ENCODE measurements around the gene MMP12. TPM values are rescaled to one million over a fixed set of nuclear protein-coding genes. Genes with fewer than 3 reads are reported as not detected.

The MMP12 gene
- total and polyA plus RNA-seq, 4 donors = 0.09 TPM; not detected in 3

GRCh38 chr11:102813484-102813883 lies 61.3 kb downstream of the MMP12 start:
- H3K9me3 ChIP-seq (ENCODE audit: control insufficient read depth, insufficient read depth, low read length) = no peaks in the 10 kb centered on the region
- H3K27ac ChIP-seq (ENCODE audit: low read depth, low read length) = no peak overlapping the region
- WGBS (ENCODE audit: insufficient coverage) = 88% methylated on average over 1 of the region's 1 CpG

More at GRCh38 chr11:102813484-102813883, 61.3 kb downstream of the MMP12 start:
- no peaks in the 10 kb centered on the region for H3K27me3 ChIP-seq (ENCODE audit: control insufficient read depth, insufficient read depth, low read length)
- no peak overlapping the region for H3K4me3 ChIP-seq (ENCODE audit: low read depth, low read length)
- no peaks in the 10 kb centered on the region for H3K36me3 ChIP-seq (ENCODE audit: control insufficient read depth, insufficient read depth, low read length)
- no peak for DNase-seq (ENCODE audit: low read depth in 4 of 6, low spot score in 6 of 6)
- H3K4me1 ChIP-seq (ENCODE audit: control insufficient read depth, insufficient read depth, low read length) = no peaks in the 10 kb centered on the region

Small RNAs within 50 kb of the gene (small RNA-seq; reads per million reads assigned to genes)
- gene RNU7-159P (ENCODE audit: low replicate concordance) = not detected

Other genes starting within 250 kb of the MMP12 start
- gene MMP20, start 249.7 kb downstream of the MMP12 start, total RNA-seq = under 1 TPM in 1 of 2 donors, not detected in 1; 0.10 TPM
- not detected for gene MMP20, start 249.7 kb downstream of the MMP12 start, polyA plus RNA-seq (ENCODE audit: insufficient read length in 2 of 2)
- gene MMP27, start 169.2 kb downstream of the MMP12 start, total RNA-seq = not detected
- gene MMP27, start 169.2 kb downstream of the MMP12 start, polyA plus RNA-seq (ENCODE audit: insufficient read length in 2 of 2) = not detected
- 10 to 100 TPM in 1 of 2 donors, not detected in 1; 14.5 TPM for gene MMP8, start 150.0 kb downstream of the MMP12 start, total RNA-seq
- gene MMP8, start 150.0 kb downstream of the MMP12 start, polyA plus RNA-seq (ENCODE audit: insufficient read length in 2 of 2) = not detected
- under 1 TPM in 1 of 2 donors, not detected in 1; 0.39 TPM for gene MMP10, start 94.4 kb downstream of the MMP12 start, total RNA-seq
- gene MMP10, start 94.4 kb downstream of the MMP12 start, polyA plus RNA-seq (ENCODE audit: insufficient read length in 2 of 2) = not detected
- under 1 TPM in 1 of 2 donors, not detected in 1; 0.06 TPM for gene MMP1, start 76.8 kb downstream of the MMP12 start, total RNA-seq
- under 1 TPM in 1 of 2 donors, not detected in 1; 0.08 TPM for gene MMP1, start 76.8 kb downstream of the MMP12 start, polyA plus RNA-seq (ENCODE audit: insufficient read length in 2 of 2)
- gene MMP3, start 31.4 kb downstream of the MMP12 start, total RNA-seq = under 1 TPM in 1 of 2 donors, not detected in 1; 0.10 TPM
- not detected for gene MMP3, start 31.4 kb downstream of the MMP12 start, polyA plus RNA-seq (ENCODE audit: insufficient read length in 2 of 2)
- gene MMP13, start 80.8 kb upstream of the MMP12 start, total RNA-seq = 1 to 10 TPM; 1.5 to 1.7 TPM
- gene MMP13, start 80.8 kb upstream of the MMP12 start, polyA plus RNA-seq (ENCODE audit: insufficient read length in 2 of 2) = under 1 TPM in 1 of 2 donors, not detected in 1; 0.08 TPM
- gene DCUN1D5, start 217.2 kb upstream of the MMP12 start, total RNA-seq = 10 to 100 TPM; 30.8 to 42.7 TPM
- gene DCUN1D5, start 217.2 kb upstream of the MMP12 start, polyA plus RNA-seq (ENCODE audit: insufficient read length in 2 of 2) = 10 to 100 TPM; 31.9 to 33.6 TPM
- gene DYNC2H1, start 234.4 kb upstream of the MMP12 start, total RNA-seq = 10 to 100 TPM; 50.0 to 80.7 TPM
- 10 to 100 TPM; 33.3 to 35.0 TPM for gene DYNC2H1, start 234.4 kb upstream of the MMP12 start, polyA plus RNA-seq (ENCODE audit: insufficient read length in 2 of 2)